Transverse colon (tissue), 1 donor: ENCODE results near the gene ALG14.

Experiments
- EP300 ChIP-seq: sonication (generic); formaldehyde crosslinking; IDR thresholded peaks from one replicate; pipeline ENCODE4 v1.6.1; 2017; ENCODE audit warnings: antibody characterized with exemption, low read depth
- POLR2A ChIP-seq: fragments of 450-650 bp; IDR thresholded peaks from one replicate; pipeline ENCODE4 v1.6.1; 2016; ENCODE audit warnings: antibody characterized with exemption, mild to moderate bottlenecking, moderate library complexity

DNA sequence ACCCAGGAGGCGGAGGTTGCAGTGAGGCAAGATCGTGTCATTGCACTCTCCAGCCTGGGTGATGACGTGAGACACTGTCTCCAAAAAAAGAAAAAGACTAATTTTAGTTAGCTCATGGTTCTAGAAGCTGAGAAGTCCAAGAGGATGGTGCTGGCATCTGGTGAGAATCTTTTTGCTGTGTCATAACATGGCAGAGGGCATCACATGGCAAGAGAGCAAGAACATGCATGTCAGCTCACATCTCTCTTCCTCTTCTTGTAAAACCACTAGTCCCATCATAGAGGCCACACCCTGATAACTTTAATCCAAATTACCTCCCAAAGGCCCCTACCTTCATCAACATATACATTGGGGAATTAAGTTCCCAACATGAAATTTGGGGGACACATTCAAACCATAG, 132.0 kb downstream of the ALG14 start:
- TF ChIP-seq EP300 (no peak), POLR2A (no peak)
